Ishikawa (cell line): ENCODE results near the gene BEND6.

Experiments
- CEBPB ChIP-seq: IDR thresholded peaks from 2 replicates; pipeline ENCODE4 v1.6.1; 2012
- CREB1 ChIP-seq: IDR thresholded peaks from 2 replicates; pipeline ENCODE4 v1.6.1; 2012; ENCODE audit warnings: low read depth
- EGR1 ChIP-seq: IDR thresholded peaks from 2 replicates; pipeline ENCODE4 v1.6.1; 2012
- EP300 ChIP-seq: IDR thresholded peaks from 2 replicates; pipeline ENCODE4 v1.6.1; 2012; ENCODE audit warnings: borderline replicate concordance
- FOXM1 ChIP-seq: IDR thresholded peaks from 2 replicates; pipeline ENCODE4 v1.6.1; 2012; ENCODE audit warnings: low read depth, borderline replicate concordance
- MAX ChIP-seq: IDR thresholded peaks from 2 replicates; pipeline ENCODE4 v1.6.1; 2012
- NFIC ChIP-seq: IDR thresholded peaks from 2 replicates; pipeline ENCODE4 v1.6.1; 2012
- RAD21 ChIP-seq: IDR thresholded peaks from 2 replicates; pipeline ENCODE4 v1.6.1; 2012; ENCODE audit warnings: low read depth
- REST ChIP-seq: IDR thresholded peaks from 2 replicates; pipeline ENCODE4 v1.6.1; 2012; ENCODE audit warnings: low read depth, mild to moderate bottlenecking
- TAF1 ChIP-seq: IDR thresholded peaks from 2 replicates; pipeline ENCODE4 v1.6.1; 2012; ENCODE audit warnings: low read depth, mild to moderate bottlenecking
- TCF12 ChIP-seq: IDR thresholded peaks from 2 replicates; pipeline ENCODE4 v1.6.1; 2012; ENCODE audit warnings: low read depth
- TEAD4 ChIP-seq: IDR thresholded peaks from 2 replicates; pipeline ENCODE4 v1.6.1; 2012
- USF1 ChIP-seq: IDR thresholded peaks from 2 replicates; pipeline ENCODE4 v1.6.1; 2012
- YY1 ChIP-seq: IDR thresholded peaks from 2 replicates; pipeline ENCODE4 v1.6.1; 2012; ENCODE audit warnings: low read depth
- ZBTB7A ChIP-seq: IDR thresholded peaks from 2 replicates; pipeline ENCODE4 v1.6.1; 2012; ENCODE audit warnings: low read depth

Gene BEND6

GRCh38 chr6:56947924-56948323 lies 7.0 kb upstream of the BEND6 start:
- no peak for TF ChIP-seq EP300
- TF ChIP-seq NFIC: no peak

- TF ChIP-seq YY1 (no peak), USF1 (no peak), TAF1 (no peak), TCF12 (no peak), NFIC (no peak), MAX (no peak), ZBTB7A (no peak), TEAD4 (no peak), CREB1 (no peak), EP300 (no peak), EGR1 (no peak), REST (no peak), RAD21 (no peak), FOXM1 (no peak), CEBPB (no peak)
These were observed 5.6 kb upstream of the BEND6 start for GRCh38 chr6:56949265-56949664.

- no peak for TF ChIP-seq NFIC
- no peak for TF ChIP-seq ZBTB7A
- no peak for TF ChIP-seq CREB1
- no peak for TF ChIP-seq TCF12
- no peak for TF ChIP-seq EP300
- no peak for TF ChIP-seq EGR1
- TF ChIP-seq RAD21: no peak
- no peak for TF ChIP-seq FOXM1
- no peak for TF ChIP-seq YY1
- no peak for TF ChIP-seq USF1
- TF ChIP-seq REST: no peak
- no peak for TF ChIP-seq TEAD4
- no peak for TF ChIP-seq CEBPB
- TF ChIP-seq TAF1: no peak
- TF ChIP-seq MAX: no peak
These were observed 4.9 kb upstream of the BEND6 start for GRCh38 chr6:56949925-56950495.

GRCh38 chr6:56951049-56951831 lies 3.7 kb upstream of the BEND6 start:
- no peak for TF ChIP-seq RAD21
- no peak for TF ChIP-seq TAF1
- no peak for TF ChIP-seq EGR1
- no peak for TF ChIP-seq TCF12
- no peak for TF ChIP-seq REST
- TF ChIP-seq USF1: no peak
